A549 (cell line): ENCODE data around the gene GYG2.

Experiments
- POLR2A ChIP-seq: IDR thresholded peaks from 2 replicates; pipeline ENCODE4 v1.6.1; 2012; ENCODE audit warnings: mild to moderate bottlenecking, low read length
- TF ChIP-seq, protein P1 (sequence below): fragments of >200 bp; sonication (Bioruptor Twin); formaldehyde crosslinking; IDR thresholded peaks from 3 replicates; pipeline ENCODE4 v1.5.1; 2016
- TF ChIP-seq, protein P2 (sequence below): fragments of 250-450 bp; sonication (Bioruptor Pico); IDR thresholded peaks from 2 replicates; pipeline ENCODE4 v1.5.0; 2021; ENCODE audit warnings: mild to moderate bottlenecking, moderate library complexity, borderline replicate concordance

DNA sequence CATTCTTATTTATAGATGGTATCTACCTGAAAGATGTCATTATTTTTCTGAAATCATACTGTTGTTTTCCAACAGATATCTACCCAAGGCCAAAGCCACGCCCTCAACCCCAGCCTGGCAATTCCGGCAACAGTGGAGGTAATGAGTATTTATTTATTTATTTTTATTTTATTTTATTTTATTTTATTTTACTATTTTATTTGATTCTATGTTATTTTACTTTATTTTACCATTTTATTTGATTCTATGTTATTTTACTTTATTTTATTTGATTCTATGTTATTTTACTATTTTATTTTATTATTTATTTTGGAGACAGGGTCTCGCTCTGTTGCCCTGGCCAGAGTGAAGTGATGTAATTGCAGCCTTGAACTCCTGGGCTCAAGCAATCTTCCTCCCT, 39.2 kb upstream of the GYG2 start:
- TF ChIP-seq POLR2A = no peak
- TF ChIP-seq, protein P1, sequence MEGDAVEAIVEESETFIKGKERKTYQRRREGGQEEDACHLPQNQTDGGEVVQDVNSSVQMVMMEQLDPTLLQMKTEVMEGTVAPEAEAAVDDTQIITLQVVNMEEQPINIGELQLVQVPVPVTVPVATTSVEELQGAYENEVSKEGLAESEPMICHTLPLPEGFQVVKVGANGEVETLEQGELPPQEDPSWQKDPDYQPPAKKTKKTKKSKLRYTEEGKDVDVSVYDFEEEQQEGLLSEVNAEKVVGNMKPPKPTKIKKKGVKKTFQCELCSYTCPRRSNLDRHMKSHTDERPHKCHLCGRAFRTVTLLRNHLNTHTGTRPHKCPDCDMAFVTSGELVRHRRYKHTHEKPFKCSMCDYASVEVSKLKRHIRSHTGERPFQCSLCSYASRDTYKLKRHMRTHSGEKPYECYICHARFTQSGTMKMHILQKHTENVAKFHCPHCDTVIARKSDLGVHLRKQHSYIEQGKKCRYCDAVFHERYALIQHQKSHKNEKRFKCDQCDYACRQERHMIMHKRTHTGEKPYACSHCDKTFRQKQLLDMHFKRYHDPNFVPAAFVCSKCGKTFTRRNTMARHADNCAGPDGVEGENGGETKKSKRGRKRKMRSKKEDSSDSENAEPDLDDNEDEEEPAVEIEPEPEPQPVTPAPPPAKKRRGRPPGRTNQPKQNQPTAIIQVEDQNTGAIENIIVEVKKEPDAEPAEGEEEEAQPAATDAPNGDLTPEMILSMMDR = no peak
- TF ChIP-seq, protein P2, sequence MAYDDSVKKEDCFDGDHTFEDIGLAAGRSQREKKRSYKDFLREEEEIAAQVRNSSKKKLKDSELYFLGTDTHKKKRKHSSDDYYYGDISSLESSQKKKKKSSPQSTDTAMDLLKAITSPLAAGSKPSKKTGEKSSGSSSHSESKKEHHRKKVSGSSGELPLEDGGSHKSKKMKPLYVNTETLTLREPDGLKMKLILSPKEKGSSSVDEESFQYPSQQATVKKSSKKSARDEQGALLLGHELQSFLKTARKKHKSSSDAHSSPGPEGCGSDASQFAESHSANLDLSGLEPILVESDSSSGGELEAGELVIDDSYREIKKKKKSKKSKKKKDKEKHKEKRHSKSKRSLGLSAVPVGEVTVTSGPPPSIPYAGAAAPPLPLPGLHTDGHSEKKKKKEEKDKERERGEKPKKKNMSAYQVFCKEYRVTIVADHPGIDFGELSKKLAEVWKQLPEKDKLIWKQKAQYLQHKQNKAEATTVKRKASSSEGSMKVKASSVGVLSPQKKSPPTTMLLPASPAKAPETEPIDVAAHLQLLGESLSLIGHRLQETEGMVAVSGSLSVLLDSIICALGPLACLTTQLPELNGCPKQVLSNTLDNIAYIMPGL = no peak
